AG04450 (cell line): Measurements from ENCODE around the gene APBA2. TPM values are rescaled to one million over a fixed set of nuclear protein-coding genes. Genes with fewer than 3 reads are reported as not detected.

ENCODE experiments used
- CTCF ChIA-PET: fragments of 300-600, 350-600 bp; formaldehyde crosslinking; extraction: SDS; loops from one replicate; lab custom pipeline; 2022; ENCODE audit warnings: antibody characterized with exemption, inconsistent platforms; lab: Charles Lee
- POLR2A ChIA-PET: fragments of 350-600 bp; formaldehyde crosslinking; extraction: SDS; loops from one replicate; lab custom pipeline; 2021; ENCODE audit warnings: antibody characterized with exemption, inconsistent platforms; lab: Yijun Ruan, JAX
- DNase-seq: peaks from one replicate; pipeline ENCODE4 v3.0.0-alpha.2; 2011; ENCODE audit warnings: low read depth, low spot score
- H3K27ac ChIP-seq: one replicate; pipeline ENCODE4 v1.5.1; 2012; ENCODE audit warnings: low read depth, low read length, control low read depth
- H3K27me3 ChIP-seq: one replicate; pipeline ENCODE4 v1.6.0; 2012; ENCODE audit warnings: low read length; ENCODE audit not compliant: control insufficient read depth, insufficient read depth
- H3K4me3 ChIP-seq: 2 replicates; pipeline ENCODE4 v1.5.1; 2011; ENCODE audit warnings: mild to moderate bottlenecking, low read depth, low read length, control low read depth
- H3K9me3 ChIP-seq: 2 replicates; pipeline ENCODE4 v1.5.1; 2012; ENCODE audit warnings: low read length; ENCODE audit not compliant: control insufficient read depth, insufficient read depth
- polyA plus RNA-seq: library from polyadenylated mRNA; depleted of rRNA; stranded (reverse); fragments of >200 nt; gene quantifications from 2 replicates; pipeline ENCODE4 v1.2.3, GENCODE V29; 2011
- TF ChIP-seq, protein P1 (sequence below): IDR thresholded peaks from 2 replicates; pipeline ENCODE4 v1.5.1; 2011; ENCODE audit warnings: low read depth, low read length, control low read depth, inconsistent platforms

The APBA2 gene
- polyA plus RNA-seq, 1 experiment, result 18.9 TPM

DNA sequence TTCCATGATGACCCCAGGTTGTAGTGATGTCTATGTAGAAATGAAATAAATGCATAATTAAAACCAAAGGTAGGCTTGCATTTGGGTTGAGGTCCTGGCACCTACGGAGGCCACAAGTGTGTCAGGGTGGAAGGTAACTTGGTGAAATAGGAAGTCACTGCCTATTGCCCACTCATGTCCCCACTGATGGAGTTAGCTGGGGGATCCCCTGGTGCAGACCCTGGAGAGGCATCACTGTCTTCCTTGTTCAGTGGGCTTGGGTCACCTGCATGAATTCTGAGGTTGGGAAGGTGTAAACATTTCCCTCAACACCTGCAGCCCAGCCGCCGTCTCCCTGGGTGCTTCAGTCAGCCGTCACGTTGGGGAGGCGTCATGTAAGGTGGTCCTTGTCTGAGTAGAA, 97.1 kb downstream of the APBA2 start:
- CTCF ChIA-PET, result no interaction called here

DNA sequence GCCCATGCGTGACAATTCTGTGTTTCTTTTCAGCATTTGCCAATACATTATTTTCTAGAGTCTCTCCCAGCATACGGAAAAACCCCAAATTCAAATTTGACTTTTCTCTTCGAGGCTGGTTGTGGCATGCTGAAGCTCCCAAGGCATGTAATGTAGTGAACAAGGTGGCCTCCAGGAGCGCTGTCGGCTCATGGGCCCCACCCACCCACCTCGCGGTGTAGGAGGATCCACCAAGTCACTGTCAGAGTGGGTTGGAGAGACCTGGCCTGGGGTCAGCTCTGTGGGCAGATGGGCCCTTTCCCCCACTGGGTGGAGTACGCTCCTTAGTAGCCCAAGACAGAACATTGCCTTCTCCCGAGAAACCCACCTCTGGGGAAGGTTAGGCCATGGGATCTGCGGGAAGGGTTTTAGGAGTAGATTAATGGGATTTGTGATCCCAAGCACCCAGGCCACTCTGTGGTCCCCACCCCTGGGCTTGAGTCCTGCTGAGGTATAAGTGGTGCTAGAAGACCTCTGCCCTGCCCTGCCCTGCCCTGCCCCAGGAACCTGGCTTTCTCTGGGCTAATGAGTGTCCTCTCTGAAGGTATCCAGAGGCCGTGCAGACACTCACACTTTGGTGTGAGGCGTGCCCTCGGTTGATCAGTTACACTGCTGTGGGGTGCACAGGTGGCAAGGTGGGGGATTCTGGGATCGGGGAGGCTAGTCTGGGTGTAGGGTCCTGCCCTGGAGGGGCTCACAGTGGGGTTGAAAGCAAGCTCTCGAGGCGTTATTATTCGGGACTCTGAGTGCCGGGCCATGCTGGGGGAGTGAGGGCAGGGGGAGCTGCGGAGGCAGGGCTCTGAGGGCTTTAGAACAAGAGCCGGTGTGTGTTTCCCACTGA, 97.9 kb downstream of the APBA2 start:
- DNase-seq, result no peak
- TF ChIP-seq, protein P1, sequence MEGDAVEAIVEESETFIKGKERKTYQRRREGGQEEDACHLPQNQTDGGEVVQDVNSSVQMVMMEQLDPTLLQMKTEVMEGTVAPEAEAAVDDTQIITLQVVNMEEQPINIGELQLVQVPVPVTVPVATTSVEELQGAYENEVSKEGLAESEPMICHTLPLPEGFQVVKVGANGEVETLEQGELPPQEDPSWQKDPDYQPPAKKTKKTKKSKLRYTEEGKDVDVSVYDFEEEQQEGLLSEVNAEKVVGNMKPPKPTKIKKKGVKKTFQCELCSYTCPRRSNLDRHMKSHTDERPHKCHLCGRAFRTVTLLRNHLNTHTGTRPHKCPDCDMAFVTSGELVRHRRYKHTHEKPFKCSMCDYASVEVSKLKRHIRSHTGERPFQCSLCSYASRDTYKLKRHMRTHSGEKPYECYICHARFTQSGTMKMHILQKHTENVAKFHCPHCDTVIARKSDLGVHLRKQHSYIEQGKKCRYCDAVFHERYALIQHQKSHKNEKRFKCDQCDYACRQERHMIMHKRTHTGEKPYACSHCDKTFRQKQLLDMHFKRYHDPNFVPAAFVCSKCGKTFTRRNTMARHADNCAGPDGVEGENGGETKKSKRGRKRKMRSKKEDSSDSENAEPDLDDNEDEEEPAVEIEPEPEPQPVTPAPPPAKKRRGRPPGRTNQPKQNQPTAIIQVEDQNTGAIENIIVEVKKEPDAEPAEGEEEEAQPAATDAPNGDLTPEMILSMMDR, result no peak
- H3K27ac ChIP-seq, result no peak overlapping the region
- H3K9me3 ChIP-seq, result no peaks in the 10 kb centered on the region; the same call in 1 of the 2 replicates
- H3K4me3 ChIP-seq, result no peak overlapping the region
- H3K27me3 ChIP-seq, result no peaks in the 10 kb centered on the region
- CTCF ChIA-PET, result no interaction called here
- POLR2A ChIA-PET, result no interaction called here

More for the DNA sequence above, 97.1 kb downstream of the APBA2 start:
- no peak overlapping the region for H3K4me3 ChIP-seq
- no peak overlapping the region for H3K27ac ChIP-seq
- POLR2A ChIA-PET, result no interaction called here
- no peaks in the 10 kb centered on the region; the same call in 1 of the 2 replicates for H3K9me3 ChIP-seq
- no peak for DNase-seq
- TF ChIP-seq, protein P1, result no peak
- H3K27me3 ChIP-seq, result no peaks in the 10 kb centered on the region

DNA sequence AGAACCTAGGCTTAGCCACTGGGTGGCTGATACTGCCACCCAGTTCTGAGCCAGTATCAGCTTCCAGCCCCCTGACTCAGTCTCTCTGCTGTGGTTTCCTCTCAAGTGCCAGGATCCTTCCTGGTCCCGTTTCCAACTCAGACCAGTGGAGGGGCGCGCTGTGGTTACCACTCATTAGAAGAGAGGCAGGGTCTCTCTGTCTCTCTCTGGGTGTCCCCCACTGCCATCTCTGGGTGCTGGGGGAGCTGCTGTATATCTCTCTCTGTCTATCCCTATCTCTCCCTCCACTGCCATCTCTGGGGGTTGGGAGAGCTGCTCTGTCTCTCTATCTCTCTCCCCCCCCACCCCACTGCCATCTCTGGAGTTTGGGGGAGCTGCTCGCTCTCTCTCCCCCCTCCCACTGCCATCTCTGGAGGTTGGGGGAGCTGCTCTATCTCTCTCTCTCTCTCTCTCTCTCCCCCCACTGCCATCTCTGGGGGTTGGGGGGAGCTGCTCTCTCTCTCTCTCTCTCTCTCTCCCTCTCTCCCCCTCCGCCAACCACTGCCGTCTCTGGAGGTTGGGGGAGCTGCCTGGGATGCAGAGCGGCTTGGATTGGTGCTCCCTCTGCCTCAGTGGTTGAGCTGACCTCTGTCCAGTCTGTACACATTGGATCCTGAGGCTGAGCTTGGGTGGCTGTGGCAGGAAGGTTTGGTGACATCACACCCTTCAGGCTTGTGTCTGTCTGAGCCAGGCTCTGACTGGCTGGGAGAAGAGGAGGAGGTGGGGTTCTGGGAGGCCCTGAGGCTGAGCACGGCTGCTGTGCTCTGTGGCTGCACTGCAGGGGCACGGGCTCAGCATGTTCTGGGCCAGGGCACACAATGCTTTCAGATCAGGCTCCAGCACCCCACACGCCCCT, 98.9 kb downstream of the APBA2 start:
- H3K27ac ChIP-seq, result peak overlapping the region; percentile 57
- peak; percentile 32 for DNase-seq
- H3K27me3 ChIP-seq, result no peaks in the 10 kb centered on the region
- TF ChIP-seq, protein P1, result no peak
- ChIA-PET CTCF (interaction anchor here (0.6 to 1.1 kb wide), 2 partner anchors 9 to 36 kb away, joined by 4 to 5 read pairs; no protein-coding TSS in a partner anchor), POLR2A (interaction anchor here (0.6 to 0.7 kb wide), 2 partner anchors 35 to 121 kb away, joined by 4 to 6 read pairs; no protein-coding TSS in a partner anchor)
- no peaks in the 10 kb centered on the region; the same call in 1 of the 2 replicates for H3K9me3 ChIP-seq
- H3K4me3 ChIP-seq, result no peak overlapping the region

DNA sequence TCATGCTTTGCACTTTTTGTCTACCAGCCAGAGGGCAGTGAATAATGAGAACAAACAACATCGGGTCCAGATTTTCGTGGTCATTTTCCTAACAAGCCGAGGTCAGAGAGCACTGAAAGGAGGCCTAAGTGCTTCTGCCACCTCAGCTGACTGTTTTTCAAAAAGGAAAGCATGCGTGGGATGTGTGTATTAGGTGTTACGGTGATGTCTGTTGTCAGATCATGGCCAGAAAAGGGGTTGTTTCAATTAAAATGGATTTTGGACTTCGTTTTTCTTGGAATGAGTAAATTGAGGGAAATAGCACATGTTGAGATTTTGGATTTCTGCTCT, 99.5 kb downstream of the APBA2 start:
- no peaks in the 10 kb centered on the region for H3K27me3 ChIP-seq
- ChIA-PET POLR2A (interaction anchor here (0.7 kb wide), 1 partner anchor 36 kb away, joined by 4 read pairs; no protein-coding TSS in a partner anchor), CTCF (interaction anchor here (0.6 to 1.1 kb wide), 2 partner anchors 9 to 37 kb away, joined by 4 to 5 read pairs; no protein-coding TSS in a partner anchor)
- TF ChIP-seq, protein P1, result no peak
- no peak overlapping the region for H3K4me3 ChIP-seq
- DNase-seq, result no peak
- H3K27ac ChIP-seq, result peak overlapping the region; percentile 57
- no peaks in the 10 kb centered on the region; the same call in 1 of the 2 replicates for H3K9me3 ChIP-seq
